ENCODE measurements around the gene SLC47A1.

GRCh38 chr17:19539841-19540311, 6.2 kb downstream of the SLC47A1 start:
- no peak for TF ChIP-seq FIP1L1 (IDR thresholded peaks at IDR 0.05; ENCODE audit: low read depth, low read length, poor library complexity, severe bottlenecking)
- TF ChIP-seq RFX5 (IDR thresholded peaks at IDR 0.05; ENCODE audit: low read depth, low read length), result no peak
- no peak for TF ChIP-seq POLR2A (conservative IDR thresholded peaks at IDR 0.05)
- TF ChIP-seq CTCF (IDR thresholded peaks at IDR 0.05 in 2 of 3, conservative IDR thresholded peaks at IDR 0.05 in 1 of 3; ENCODE audit: insufficient read depth in 2 of 3, low read depth in 1 of 3, low read length in 3 of 3), result no peak
- no peak for TF ChIP-seq ZBTB7A (IDR thresholded peaks at IDR 0.05; ENCODE audit: borderline replicate concordance, control insufficient read depth, low read depth, low read length)
- TF ChIP-seq ZNF24 (IDR thresholded peaks at IDR 0.05), result no peak
- no peak for TF ChIP-seq GTF2B (IDR thresholded peaks at IDR 0.05; ENCODE audit: extremely low read depth, insufficient read length)
- no peak for TF ChIP-seq E2F1 (CRISPR knock-in tag; IDR thresholded peaks at IDR 0.05)
- no peak for TF ChIP-seq ARID3A (IDR thresholded peaks at IDR 0.05; ENCODE audit: borderline replicate concordance, low read depth, low read length)
- TF ChIP-seq NCOA2 (IDR thresholded peaks at IDR 0.05; ENCODE audit: partially characterized antibody in 2 of 2), result no peak
- TF ChIP-seq DMBX1 (CRISPR knock-in tag; IDR thresholded peaks at IDR 0.05; ENCODE audit: borderline replicate concordance), result no peak
- TF ChIP-seq EGR1 (conservative IDR thresholded peaks at IDR 0.05), result no peak
- TF ChIP-seq PRPF4 (IDR thresholded peaks at IDR 0.05; ENCODE audit: insufficient read depth, low read depth, low read length, poor library complexity, severe bottlenecking), result no peak
- no peak for TF ChIP-seq SIN3A (IDR thresholded peaks at IDR 0.05; ENCODE audit: borderline replicate concordance in 2 of 2, control insufficient read depth in 1 of 2, low read depth in 2 of 2, low read length in 2 of 2)

Data from K562 (cell line).